Heart right ventricle (tissue), 16 donors: ENCODE results near the gene SLC39A13. TPM values are rescaled to one million over a fixed set of nuclear protein-coding genes. Genes with fewer than 3 reads are reported as not detected.

Source experiments
- ATAC-seq, 8 donors: fragments of 200-7000 bp; cut with Tn5 transposase; one replicate each; pipeline ENCODE4 v1.9.1; 2020; ENCODE audit warnings: mild to moderate bottlenecking in 8 of 8, moderate library complexity in 8 of 8, moderate number of reproducible peaks in 1 of 8
- DNase-seq, 2 donors: peaks; one replicate each; pipeline ENCODE4 v3.0.0-alpha.2; 2020
- H3K27ac ChIP-seq, 10 donors: fragments of 200-600 bp; sonication (generic) in 2 of 10; one replicate each; pipeline versions ENCODE4 v1.5.0 to v1.8.0; 2020 to 2022; ENCODE audit warnings: mild to moderate bottlenecking in 3 of 10
- H3K27me3 ChIP-seq, 7 donors: fragments of 200-600 bp; one replicate each; pipeline ENCODE4 v1.8.0; 2021 to 2022; ENCODE audit warnings: mild to moderate bottlenecking in 2 of 7
- H3K36me3 ChIP-seq, 9 donors: fragments of 200-600 bp; sonication (generic) in 1 of 9; one replicate each; pipeline versions ENCODE4 v1.5.0 to v1.8.0; 2020 to 2022; ENCODE audit warnings: mild to moderate bottlenecking in 2 of 9
- H3K4me1 ChIP-seq, 9 donors: fragments of 200-600 bp; sonication (generic) in 1 of 9; one replicate each; pipeline versions ENCODE4 v1.5.0 to v1.8.0; 2020 to 2022; ENCODE audit warnings: mild to moderate bottlenecking in 4 of 9
- H3K4me3 ChIP-seq, 10 donors: fragments of 200-600 bp; sonication (generic) in 2 of 10; one replicate each; pipeline versions ENCODE4 v1.5.0 to v1.8.0; 2020 to 2022; ENCODE audit warnings: mild to moderate bottlenecking in 7 of 10, moderate library complexity in 2 of 10
- H3K9me3 ChIP-seq, 11 donors: fragments of 200-600 bp in 10 of 11; sonication (generic) in 2 of 11; one replicate each; pipeline versions ENCODE4 v1.5.0 to v1.8.0; 2013 to 2022; ENCODE audit warnings: mild to moderate bottlenecking in 2 of 11, control low read depth in 1 of 11, moderate library complexity in 1 of 11
- CTCF ChIP-seq, 9 donors: fragments of 200-600 bp; sonication (generic) in 2 of 9; IDR thresholded peaks; one replicate each; pipeline versions ENCODE4 v1.5.0 to v1.8.0; 2021 to 2022; ENCODE audit warnings: antibody characterized with exemption in 9 of 9, mild to moderate bottlenecking in 5 of 9, moderate library complexity in 1 of 9
- WGBS, 2 donors: extraction: QIAGEN DNeasy Blood & Tissue Kit; methylation state at CpG; one replicate each; pipeline ENCODE4 v1.1.7; 2013; ENCODE audit warnings: inconsistent platforms in 1 of 2; 5-methylcytosine and 5-hydroxymethylcytosine counted together
- intact Hi-C, 10 donors: fragments of 100-400 bp; cut with DNase I; formaldehyde crosslinking; loops; one replicate each; pipeline versions ENCODE4 v1.11.1 to v1.14.2; 2022
- polyA plus RNA-seq, 2 donors: library from polyadenylated mRNA; stranded (reverse); fragments of 200-250 nt; gene quantifications; one replicate each; pipeline ENCODE4 v1.2.3, GENCODE V29; 2013
- total RNA-seq, 10 donors: library from RNA; stranded (reverse); fragmentation: NEBNext Ultra II Directional in 3 of 10; extraction: Animal tissue kit (Norgen Biotek cat#: 25700) in 3 of 10; gene quantifications; one replicate each; pipeline versions ENCODE4 v1.2.1 to v1.2.4, GENCODE V29; 2021 to 2023
- donor health status: Arrhythmogenic right ventricular cardiomyopathy.
- donor health status: ischemic (EF 13 %, LVEDD 7.1; RV severe dilation, severe dysfunction).
- donor health status: healthy with polysubstance abuse.
- donor health status: DM: no; HTN: yes; CAD: no.
- donor health status: DM: no; HTN: no; CAD: no.
- donor health status: ischemic (EF 25% LVEDD 6.9; RV normal size, moderate dysfunction).
- donor health status: ischemic (EF 25% LVEDD 5.7; RV mildly dilated, moderate dysfunction).
- donor health status: healthy.
- donor health status: DM: yes; HTN: yes; CAD: no.
- donor health status: Ischemic cardiomyopathy.
- donor health status: ischemic (EF 35%, LVEDD 5.7; RV mildly dilated, moderate dysfunction).
- donor health status: nonischemic (EF 11% LVEDD 7.7; RV severe dilation, severe dysfunction).
- donor health status: DM: yes; HTN: yes; CAD: no.
- donor health status: PGD.
- donor health status: ischemic (EF 29% LVEDD 5.4; RV normal size, mild dysfunction).
- donor health status: nonischemic (EF 23%, LVEDD 6.1; RV moderate dilation, normal function).

The SLC39A13 gene
- total and polyA plus RNA-seq, 12 donors = 31.1 to 86.4 (median 42.4) TPM

GRCh38 chr11:47413908-47414684, 5.7 kb downstream of the SLC39A13 start:
- Histone ChIP-seq H3K9me3 (no peaks in the 10 kb centered on the region), H3K4me1 (peaks cover 19 to 76% (median 49%) of the 10 kb centered on the region in 9 donors), H3K27ac (peak overlapping the region in 8 of 10 donors; percentile 15 to 94 (median 76)), H3K27me3 (no peaks in the 10 kb centered on the region), H3K4me3 (no peak overlapping the region), H3K36me3 (peaks cover 0 to 85% (median 45%) of the 10 kb centered on the region in 9 donors)
- intact Hi-C loops = loop anchor here in 1 of 10 donors (5.0 kb wide), 1 partner anchor 42 kb away; no protein-coding TSS in a partner anchor
- DNase-seq (peak in 1 of 2 donors; percentile 54), ATAC-seq (peak in 5 of 8 donors; percentile 2 to 29 (median 9))
- TF ChIP-seq CTCF (IDR thresholded peaks at IDR 0.05) = no peak
- 68 to 69% methylated on average over 16 of the region's 16 CpGs for WGBS, 2 donors

- intact Hi-C loops = loop anchor here in 1 of 10 donors (5.0 kb wide), 1 partner anchor 42 kb away; no protein-coding TSS in a partner anchor
- DNase-seq = no peak
- WGBS, 2 donors = 95 to 96% methylated on average over 18 of the region's 19 CpGs
- Histone ChIP-seq H3K36me3 (peaks cover 0 to 91% (median 45%) of the 10 kb centered on the region in 9 donors), H3K4me3 (no peak overlapping the region), H3K27ac (peak overlapping the region in 8 of 10 donors; percentile 15 to 94 (median 76)), H3K9me3 (no peaks in the 10 kb centered on the region), H3K27me3 (no peaks in the 10 kb centered on the region), H3K4me1 (peaks cover 17 to 70% (median 43%) of the 10 kb centered on the region in 9 donors)
- TF ChIP-seq CTCF (IDR thresholded peaks at IDR 0.05) = no peak
- peak in 1 of 8 donors; percentile 0 for ATAC-seq
Measured at GRCh38 chr11:47414685-47415070, 6.3 kb downstream of the SLC39A13 start.

GRCh38 chr11:47415091-47415854, 6.9 kb downstream of the SLC39A13 start:
- ATAC-seq (peak in 5 of 8 donors; percentile 1 to 18 (median 4)), DNase-seq (no peak)
- Histone ChIP-seq H3K9me3 (no peaks in the 10 kb centered on the region), H3K36me3 (peaks cover 0 to 94% (median 50%) of the 10 kb centered on the region in 9 donors), H3K4me3 (peak overlapping the region in 1 of 10 donors; percentile 15), H3K4me1 (peaks cover 13 to 64% (median 38%) of the 10 kb centered on the region in 9 donors), H3K27ac (peak overlapping the region; percentile 68 to 94 (median 76)), H3K27me3 (no peaks in the 10 kb centered on the region)
- WGBS, 2 donors = 85 to 89% methylated on average over 31 of the region's 31 CpGs
- intact Hi-C loops = no loop called here
- TF ChIP-seq CTCF (IDR thresholded peaks at IDR 0.05) = no peak

GRCh38 chr11:47415949-47416472, 7.6 kb downstream of the SLC39A13 start:
- ATAC-seq (peak; percentile 73 to 88 (median 85)), DNase-seq (peak; percentile 77 to 86)
- intact Hi-C loops = no loop called here
- WGBS, 2 donors = 12 to 19% methylated on average over 11 to 13 of the region's 13 CpGs
- Histone ChIP-seq H3K4me3 (peak overlapping the region in 1 of 10 donors; percentile 15), H3K27ac (peak overlapping the region; percentile 68 to 94 (median 76)), H3K36me3 (peaks cover 0 to 94% (median 57%) of the 10 kb centered on the region in 9 donors), H3K27me3 (no peaks in the 10 kb centered on the region), H3K9me3 (no peaks in the 10 kb centered on the region), H3K4me1 (peaks cover 13 to 57% (median 36%) of the 10 kb centered on the region in 9 donors)
- no peak for TF ChIP-seq CTCF (IDR thresholded peaks at IDR 0.05)
